PFSK-1 (cell line): ENCODE measurements around the gene PDE8B.

Experiments
- FOXP2 ChIP-seq: optimal IDR thresholded peaks from 2 replicates; pipeline ENCODE3; 2011; ENCODE audit warnings: borderline replicate concordance, control low read depth, inconsistent platforms; ENCODE audit not compliant: insufficient read depth; ENCODE audit errors: extremely low read length, extremely low read depth
- POLR2AphosphoS5 ChIP-seq: IDR thresholded peaks from 2 replicates; pipeline ENCODE4 v1.6.1; 2012; ENCODE audit warnings: low read depth, mild to moderate bottlenecking, control low read depth, low read length, moderate library complexity
- REST ChIP-seq, 2 experiments: IDR thresholded peaks; 2 replicates each; pipeline versions ENCODE4 v1.6.1 to v1.8.0; 2011 to 2012; ENCODE audit warnings: low read depth in 2 of 2, low read length in 2 of 2, control low read depth in 1 of 2, inconsistent platforms in 1 of 2, mild to moderate bottlenecking in 1 of 2, moderate library complexity in 1 of 2; ENCODE audit not compliant: insufficient read depth in 1 of 2
- SIN3A ChIP-seq: IDR thresholded peaks from 2 replicates; pipeline ENCODE4 v1.6.1; 2012; ENCODE audit warnings: mild to moderate bottlenecking, low read length, moderate library complexity, borderline replicate concordance; ENCODE audit not compliant: insufficient read depth
- TAF1 ChIP-seq: IDR thresholded peaks from 2 replicates; pipeline ENCODE4 v1.6.1; 2012; ENCODE audit warnings: low read length, control low read depth, borderline replicate concordance; ENCODE audit not compliant: insufficient read depth

The PDE8B gene

GRCh38 chr5:77255617-77256016 lies 45.1 kb downstream of the PDE8B start:
- no peak for TF ChIP-seq REST (IDR thresholded peaks at IDR 0.05; ENCODE audit: insufficient read depth in 1 of 2, low read depth in 2 of 2, low read length in 2 of 2)
- TF ChIP-seq TAF1: no peak
- TF ChIP-seq POLR2AphosphoS5: no peak
- TF ChIP-seq SIN3A: no peak
- TF ChIP-seq FOXP2: no peak

GRCh38 chr5:77256406-77256805 lies 45.9 kb downstream of the PDE8B start:
- TF ChIP-seq TAF1 (no peak), FOXP2 (no peak), POLR2AphosphoS5 (no peak), REST (IDR thresholded peaks at IDR 0.05; ENCODE audit: insufficient read depth in 1 of 2, low read depth in 2 of 2, low read length in 2 of 2) (no peak), SIN3A (no peak)

GRCh38 chr5:77258652-77259051 lies 48.2 kb downstream of the PDE8B start:
- TF ChIP-seq TAF1 (no peak), FOXP2 (no peak), REST (IDR thresholded peaks at IDR 0.05; ENCODE audit: insufficient read depth in 1 of 2, low read depth in 2 of 2, low read length in 2 of 2) (no peak), SIN3A (no peak), POLR2AphosphoS5 (no peak)

DNA sequence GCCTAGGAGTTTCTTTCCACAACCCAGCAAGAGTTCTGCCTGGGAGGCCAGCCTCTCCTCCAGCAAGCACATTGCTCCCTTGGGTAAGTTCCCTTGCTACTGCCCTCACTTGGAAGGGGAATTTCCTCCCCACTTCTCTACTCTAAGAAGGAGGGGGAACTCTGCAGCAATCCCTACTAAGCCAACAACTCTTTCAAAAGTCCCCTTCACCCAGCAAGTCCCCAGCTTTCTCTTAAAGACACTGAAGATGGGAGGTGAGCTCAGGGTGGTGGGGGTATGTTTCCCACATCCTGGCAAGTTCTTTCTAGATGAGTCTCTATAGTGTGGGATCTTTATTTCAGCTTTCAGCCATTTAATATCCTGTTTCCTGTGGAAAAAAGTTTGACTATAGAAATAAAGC lies 49.0 kb downstream of the PDE8B start:
- no peak for TF ChIP-seq TAF1
- TF ChIP-seq REST (IDR thresholded peaks at IDR 0.05; ENCODE audit: insufficient read depth in 1 of 2, low read depth in 2 of 2, low read length in 2 of 2): no peak
- no peak for TF ChIP-seq SIN3A
- TF ChIP-seq FOXP2: no peak
- no peak for TF ChIP-seq POLR2AphosphoS5

DNA sequence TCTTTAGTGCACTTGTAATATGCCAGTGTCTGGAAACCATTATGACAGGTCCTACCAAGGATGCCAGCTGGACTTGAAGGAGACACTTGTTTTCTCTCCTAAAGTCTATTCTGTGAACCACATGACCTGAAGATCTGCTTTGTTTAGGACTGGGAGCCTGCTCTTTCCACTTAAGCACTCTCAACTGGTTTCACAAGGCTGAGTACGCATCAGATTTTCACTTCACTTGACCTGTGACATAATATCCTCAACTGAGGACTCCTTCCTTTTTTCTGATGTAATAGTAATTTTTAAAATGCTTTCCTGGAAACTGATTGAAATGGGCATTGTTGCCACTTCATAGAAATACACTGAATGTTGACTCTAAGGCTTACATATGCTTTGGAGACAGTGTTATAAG lies 52.2 kb downstream of the PDE8B start:
- TF ChIP-seq TAF1 (no peak), REST (IDR thresholded peaks at IDR 0.05; ENCODE audit: insufficient read depth in 1 of 2, low read depth in 2 of 2, low read length in 2 of 2) (no peak), SIN3A (no peak), POLR2AphosphoS5 (no peak), FOXP2 (no peak)
